ENCODE results near the gene NSD1.
A peak's percentile ranks its signal among the peaks of the same experiment; 100 is the strongest.
"Not testable (repeated sequence)": the region's sequence is repeated elsewhere in the genome, so short reads cannot be mapped to it uniquely, and the experiment has no call there.

NSD1 gene

DNA sequence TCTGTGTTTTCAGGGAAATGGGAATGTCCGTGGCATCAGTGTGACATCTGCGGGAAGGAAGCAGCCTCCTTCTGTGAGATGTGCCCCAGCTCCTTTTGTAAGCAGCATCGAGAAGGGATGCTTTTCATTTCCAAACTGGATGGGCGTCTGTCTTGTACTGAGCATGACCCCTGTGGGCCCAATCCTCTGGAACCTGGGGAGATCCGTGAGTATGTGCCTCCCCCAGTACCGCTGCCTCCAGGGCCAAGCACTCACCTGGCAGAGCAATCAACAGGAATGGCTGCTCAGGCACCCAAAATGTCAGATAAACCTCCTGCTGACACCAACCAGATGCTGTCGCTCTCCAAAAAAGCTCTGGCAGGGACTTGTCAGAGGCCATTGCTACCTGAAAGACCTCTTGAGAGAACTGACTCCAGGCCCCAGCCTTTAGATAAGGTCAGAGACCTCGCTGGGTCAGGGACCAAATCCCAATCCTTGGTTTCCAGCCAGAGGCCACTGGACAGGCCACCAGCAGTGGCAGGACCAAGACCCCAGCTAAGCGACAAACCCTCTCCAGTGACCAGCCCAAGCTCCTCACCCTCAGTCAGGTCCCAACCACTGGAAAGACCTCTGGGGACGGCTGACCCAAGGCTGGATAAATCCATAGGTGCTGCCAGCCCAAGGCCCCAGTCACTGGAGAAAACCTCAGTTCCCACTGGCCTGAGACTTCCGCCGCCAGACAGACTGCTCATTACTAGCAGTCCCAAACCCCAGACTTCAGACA lies 160.4 kb downstream of the NSD1 start:
- no peak for DNase-seq (ENCODE audit: low read depth)

DNA sequence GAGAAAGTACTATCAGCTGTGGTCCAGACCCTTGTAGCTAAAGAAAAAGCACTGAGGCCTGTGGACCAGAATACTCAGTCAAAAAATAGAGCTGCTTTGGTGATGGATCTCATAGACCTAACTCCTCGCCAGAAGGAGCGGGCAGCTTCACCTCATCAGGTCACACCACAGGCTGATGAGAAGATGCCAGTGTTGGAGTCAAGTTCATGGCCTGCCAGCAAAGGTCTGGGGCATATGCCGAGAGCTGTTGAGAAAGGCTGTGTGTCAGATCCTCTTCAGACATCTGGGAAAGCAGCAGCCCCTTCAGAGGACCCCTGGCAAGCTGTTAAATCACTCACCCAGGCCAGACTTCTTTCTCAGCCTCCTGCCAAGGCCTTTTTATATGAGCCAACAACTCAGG lies 161.1 kb downstream of the NSD1 start:
- DNase-seq (ENCODE audit: low read depth) = no peak

DNA sequence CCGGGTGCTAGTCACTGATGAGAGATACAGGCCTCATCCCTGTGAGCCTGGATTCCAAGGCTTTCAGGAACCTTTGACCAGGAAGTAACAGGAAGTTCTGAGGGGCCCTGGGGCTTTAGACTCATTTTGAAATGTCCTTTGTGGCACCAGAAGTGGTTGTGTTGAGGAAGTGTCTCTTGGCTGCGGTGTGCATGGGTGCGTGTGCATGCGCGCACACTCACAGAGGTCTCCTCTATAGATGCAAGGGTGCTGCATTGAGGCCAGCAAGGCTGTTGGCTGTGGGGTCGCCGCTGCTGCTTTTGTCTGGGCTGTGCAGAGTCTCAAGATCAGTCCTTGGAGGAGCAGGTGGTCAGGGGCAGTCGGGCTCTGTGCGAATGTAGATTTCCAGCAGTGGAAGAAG lies 162.4 kb downstream of the NSD1 start:
- DNase-seq (ENCODE audit: low read depth) = no peak

DNA sequence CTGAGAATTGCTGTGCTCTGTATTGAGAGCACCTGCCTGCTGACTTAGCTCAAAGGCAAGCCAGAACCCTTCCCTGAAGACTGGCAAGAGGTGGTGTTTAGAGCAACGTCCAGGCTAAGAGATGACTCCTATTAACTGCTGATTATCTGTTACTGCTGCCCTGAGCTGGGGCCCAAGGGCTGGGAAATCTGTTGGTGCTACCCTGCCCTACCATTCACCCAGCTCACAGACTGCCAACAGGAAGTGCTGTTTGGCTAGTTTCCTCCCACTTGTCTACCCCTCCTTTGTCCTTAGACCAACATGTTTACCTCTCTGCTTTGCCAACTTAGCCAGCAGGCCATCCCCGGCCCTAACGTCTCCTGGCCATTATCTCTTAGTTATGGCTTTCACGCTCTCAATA lies 163.0 kb downstream of the NSD1 start:
- DNase-seq (ENCODE audit: low read depth) = no peak

DNA sequence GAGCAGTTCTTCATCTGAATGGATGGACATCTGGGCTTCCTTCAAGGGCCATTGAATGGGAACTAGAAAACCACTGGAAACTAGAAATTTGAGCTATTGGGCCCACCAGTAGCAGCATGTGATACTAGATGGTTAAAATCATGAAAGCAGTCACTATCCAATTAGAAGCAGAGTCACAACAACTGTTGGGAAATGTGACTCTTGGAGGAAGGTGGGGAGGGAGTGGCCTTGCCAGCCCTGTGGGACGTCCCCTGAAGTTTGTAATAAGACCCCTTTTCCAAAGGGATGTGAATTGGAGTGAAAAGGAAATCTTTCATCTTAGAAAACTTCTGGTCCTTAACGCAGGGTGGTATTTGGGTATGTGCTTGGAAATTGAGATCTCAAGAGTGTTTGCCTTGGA lies 164.3 kb downstream of the NSD1 start:
- no peak for DNase-seq (ENCODE audit: low read depth)

DNA sequence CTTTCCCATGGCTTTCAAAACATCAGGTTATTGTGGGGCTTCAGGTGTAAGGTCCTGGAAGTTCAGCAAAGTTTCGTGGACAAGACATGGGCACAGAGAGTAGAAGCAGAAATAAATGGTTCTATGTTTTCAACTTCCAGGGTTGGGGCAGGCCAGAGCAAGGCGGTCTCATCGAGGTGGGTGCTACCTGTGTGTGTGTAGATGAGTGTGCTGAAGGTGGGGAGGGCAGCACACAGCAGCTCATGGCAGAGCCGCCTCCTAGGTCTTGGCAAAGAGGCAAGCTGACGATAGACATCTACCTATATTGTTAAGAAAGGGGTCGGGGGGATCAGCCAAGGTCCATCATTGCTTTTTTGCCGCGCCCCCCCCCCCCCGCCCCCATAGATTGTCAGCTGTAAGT lies 166.1 kb downstream of the NSD1 start:
- DNase-seq (ENCODE audit: low read depth) = no peak

DNA sequence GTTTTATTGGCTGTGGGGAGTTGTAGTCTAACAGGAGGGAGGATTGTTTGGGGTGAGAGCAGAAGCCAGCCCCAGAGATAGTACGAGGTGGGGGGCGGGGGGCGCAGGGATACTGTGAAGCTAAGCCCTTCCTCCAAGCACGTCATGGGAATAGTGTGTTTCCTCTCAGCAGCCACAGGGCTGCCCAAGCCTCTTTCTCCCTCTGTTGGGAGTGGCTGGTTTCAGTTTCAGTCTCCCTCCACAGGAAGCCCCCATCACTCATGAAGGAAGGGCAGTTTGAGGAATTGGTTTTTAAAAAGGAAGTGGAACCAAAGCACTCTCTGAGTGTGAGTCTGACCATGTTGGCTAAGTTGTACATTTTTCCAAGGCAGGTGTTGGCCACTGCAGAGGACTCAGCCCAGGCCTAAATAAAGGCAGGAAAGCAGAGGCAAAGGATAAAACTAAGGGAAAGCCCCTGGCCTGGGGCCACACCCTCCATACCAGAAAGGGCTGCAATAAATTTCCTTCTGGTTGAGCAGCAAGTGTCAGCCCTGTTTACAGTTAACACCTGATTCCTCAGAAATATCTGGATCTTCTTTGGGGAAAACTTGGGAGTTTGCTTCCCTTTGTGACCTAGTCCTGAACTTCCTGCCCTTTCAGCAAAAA lies 166.8 kb downstream of the NSD1 start:
- DNase-seq (ENCODE audit: low read depth) = peak; percentile 70

DNA sequence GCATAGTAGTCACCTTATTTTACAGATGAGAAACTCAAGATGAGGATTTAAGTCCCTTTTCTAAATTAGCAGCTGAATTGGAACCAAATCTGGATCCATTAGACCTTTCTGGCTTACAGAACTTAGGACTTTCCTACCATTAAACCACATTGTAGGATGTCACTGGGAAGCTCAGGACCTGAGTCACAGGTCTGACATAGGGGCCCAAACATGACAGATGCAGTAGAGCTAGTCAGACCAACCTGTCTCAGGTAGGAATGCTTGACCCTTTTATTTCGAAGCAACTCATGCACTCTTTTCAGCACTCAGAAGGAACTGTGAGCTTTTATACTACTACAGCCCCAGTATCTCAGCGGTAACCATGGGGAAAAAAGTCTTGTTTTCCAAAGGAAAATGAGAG lies 167.4 kb downstream of the NSD1 start:
- no peak for DNase-seq (ENCODE audit: low read depth)

DNA sequence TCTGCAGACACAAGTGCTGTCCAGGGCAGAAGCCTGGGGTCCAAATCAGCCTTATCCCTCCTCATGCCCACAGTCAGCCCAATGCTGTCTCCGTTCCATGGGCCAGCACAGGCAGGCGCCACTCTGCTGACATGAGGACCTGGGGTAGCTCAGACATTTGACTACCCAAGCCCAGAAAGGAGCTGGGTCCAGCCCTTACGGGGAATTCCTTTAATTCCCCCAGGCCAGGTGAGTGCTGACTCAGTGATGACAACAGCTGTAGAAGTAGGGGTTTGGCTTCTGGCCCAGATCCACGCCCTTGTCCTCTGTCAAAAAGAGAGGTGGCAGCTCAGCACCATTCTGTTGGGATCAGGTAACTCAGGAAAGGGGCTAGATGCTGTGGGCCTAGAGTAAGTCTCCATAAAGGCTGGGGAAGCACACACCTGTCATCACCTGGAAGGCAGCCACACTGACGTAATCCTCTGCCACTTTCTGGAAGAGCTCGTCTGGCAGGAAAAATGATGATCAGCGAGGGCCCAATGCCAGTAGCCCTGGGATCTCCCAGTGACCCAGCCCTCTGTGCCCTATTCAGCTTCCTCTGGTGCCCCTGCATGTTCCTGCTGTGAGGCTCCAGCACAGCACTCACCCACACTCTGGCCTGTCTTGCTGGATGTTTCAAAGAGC lies 168.1 kb downstream of the NSD1 start:
- DNase-seq (ENCODE audit: low read depth) = no peak

DNA sequence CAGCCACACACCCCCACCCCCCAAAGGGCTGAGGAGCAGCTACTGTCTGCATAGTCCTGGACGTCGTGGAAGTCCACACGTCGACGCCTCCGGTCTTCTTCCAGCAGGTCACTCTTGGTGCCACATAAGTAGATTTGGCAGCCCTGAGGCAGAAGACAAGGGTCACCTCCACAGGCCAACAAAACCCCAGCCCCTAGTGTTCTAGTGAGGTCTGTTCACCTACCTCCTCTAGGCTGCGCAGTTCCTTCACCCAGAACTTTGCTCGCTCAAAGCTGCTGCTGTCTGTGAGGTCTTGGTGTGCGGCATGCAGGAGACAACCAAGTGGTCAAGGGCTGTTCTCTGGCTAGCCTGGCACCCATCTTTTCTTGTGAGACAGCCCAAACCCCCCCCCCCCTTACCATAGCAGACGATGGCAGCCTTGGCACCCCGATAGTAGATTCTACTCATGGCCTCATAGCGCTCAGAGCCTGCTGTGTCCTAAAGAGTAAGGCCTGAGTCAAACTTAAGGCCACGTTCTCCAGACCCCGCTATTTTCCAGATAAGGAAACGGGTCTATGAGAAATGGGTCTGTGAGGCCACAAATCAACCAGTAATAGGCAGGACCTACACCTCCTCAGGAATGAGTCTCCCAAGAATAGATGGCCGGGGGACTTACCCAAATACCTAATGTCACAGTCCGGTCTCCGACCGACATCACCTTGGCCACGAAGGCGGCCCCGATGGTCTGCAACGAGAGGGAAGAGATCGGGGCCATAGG lies 169.0 kb downstream of the NSD1 start:
- peak; percentile 36 for DNase-seq (ENCODE audit: low read depth)

DNA sequence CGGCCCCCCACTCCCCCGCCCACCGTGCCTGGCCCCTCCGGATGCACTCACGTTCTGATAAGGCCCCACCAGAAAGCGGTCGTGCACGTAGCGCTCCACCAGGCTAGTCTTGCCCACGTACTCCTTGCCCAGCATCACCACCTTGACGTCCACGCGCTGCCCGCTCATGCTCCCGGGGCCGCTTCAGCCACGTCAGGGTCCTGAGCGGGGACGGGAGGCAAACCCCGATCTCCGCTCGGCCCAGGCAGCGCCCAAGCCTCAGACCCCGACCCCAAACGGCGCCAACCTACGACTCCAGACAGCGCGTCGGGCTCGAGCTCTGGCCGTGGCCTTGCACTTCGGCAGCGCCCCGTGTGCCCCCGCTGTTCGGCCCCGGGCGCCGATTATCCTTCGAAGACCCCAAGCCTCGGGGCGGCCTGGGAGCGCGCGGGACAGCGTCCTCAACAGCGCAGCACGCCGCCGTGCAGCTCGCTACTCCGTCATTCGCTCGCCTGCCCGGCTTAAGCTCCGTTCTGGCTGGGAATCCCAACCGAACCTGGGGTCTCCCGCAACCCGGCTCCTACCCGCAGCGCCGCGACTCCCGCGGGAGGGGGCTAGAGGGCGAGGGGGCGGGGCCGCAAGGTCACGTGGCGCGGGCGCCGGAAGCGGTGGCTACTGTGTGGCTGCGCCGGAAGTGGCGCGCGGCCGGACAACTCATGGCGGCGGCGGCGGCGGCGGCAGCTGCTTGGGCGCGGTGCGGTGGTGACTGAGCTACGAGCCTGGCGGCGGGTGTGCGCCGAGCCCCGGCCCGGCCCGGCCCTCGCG lies 169.8 kb downstream of the NSD1 start, which contains the start of the genes PRELID1 and RAB24:
PRELID1 (plus strand) TSS at position 679 of the 804 bp plus-strand sequence. CDS start 187 bp downstream, outside the sequence.
RAB24 (minus strand) TSS at position 599 of the 804 bp plus-strand sequence; CDS start at position 168, 431 bp downstream.
- DNase-seq (ENCODE audit: low read depth) = peak; percentile 85

DNA sequence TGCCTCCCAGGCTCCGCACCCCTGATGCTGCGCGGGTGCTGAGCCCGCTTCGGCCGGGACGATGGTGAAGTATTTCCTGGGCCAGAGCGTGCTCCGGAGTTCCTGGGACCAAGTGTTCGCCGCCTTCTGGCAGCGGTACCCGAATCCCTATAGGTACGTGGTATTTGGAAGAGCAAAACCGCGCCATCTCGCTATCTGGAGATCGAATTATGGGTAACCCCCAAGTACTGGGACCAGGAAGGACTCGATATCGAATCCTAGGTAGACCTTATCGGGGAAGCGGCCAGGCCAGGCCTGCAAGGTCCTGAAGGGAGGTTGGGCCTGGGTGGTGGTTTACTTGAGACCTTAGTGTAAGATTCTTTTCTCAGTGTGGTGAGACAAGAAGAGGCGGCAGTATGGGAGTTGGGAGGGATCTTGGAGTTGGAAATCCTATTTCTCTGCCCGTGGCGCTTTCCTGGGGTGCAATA lies 170.4 kb downstream of the NSD1 start:
- peak; percentile 27 for DNase-seq (ENCODE audit: low read depth)

DNA sequence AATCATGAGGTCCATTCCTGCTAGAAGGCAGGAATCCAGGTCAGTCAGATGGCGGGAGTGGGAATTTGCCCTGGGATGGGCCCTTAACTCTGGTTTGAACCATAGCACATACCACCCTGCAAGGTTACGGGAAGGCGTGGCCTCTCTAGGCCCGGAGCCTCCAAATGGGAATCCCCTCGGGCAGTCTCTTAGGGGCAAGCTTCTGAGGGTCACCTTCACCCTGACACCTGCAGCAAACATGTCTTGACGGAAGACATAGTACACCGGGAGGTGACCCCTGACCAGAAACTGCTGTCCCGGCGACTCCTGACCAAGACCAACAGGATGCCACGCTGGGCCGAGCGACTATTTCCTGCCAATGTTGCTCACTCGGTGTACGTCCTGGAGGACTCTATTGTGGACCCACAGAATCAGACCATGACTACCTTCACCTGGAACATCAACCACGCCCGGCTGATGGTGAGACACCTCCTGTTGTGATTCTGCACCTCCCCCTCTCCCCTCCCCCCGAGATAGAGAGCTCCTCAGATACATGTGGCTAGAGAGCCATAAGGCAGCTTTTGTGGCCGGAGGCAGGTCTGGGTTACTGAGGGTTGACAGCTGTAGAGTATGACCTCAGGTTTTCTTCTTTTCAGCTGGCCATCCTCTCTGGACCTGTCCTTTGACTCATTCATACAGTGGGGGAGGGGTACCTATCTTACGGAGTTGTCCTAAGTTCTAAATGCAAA lies 171.0 kb downstream of the NSD1 start:
- peak; percentile 27 for DNase-seq (ENCODE audit: low read depth)

DNA sequence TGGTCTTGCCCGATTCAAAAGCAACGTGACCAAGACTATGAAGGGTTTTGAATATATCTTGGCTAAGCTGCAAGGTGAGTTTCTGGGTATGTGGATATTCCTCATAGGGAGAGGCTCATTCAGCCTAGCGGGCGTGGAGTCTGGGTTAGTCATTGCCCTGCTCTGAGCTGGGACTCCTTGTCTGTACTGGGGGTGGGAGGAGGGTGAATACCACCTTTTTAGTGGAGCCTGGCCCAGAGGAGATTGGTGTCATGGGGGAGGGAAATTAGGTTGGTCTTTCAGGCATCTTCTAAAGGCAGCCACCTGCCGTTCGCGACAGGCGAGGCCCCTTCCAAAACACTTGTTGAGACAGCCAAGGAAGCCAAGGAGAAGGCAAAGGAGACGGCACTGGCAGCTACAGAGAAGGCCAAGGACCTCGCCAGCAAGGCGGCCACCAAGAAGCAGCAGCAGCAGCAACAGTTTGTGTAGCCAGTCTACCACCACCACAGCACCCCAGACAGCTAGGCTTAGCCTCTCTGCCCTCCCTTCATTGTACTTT lies 172.6 kb downstream of the NSD1 start:
- DNase-seq (ENCODE audit: low read depth) = not testable (repeated sequence)

DNA sequence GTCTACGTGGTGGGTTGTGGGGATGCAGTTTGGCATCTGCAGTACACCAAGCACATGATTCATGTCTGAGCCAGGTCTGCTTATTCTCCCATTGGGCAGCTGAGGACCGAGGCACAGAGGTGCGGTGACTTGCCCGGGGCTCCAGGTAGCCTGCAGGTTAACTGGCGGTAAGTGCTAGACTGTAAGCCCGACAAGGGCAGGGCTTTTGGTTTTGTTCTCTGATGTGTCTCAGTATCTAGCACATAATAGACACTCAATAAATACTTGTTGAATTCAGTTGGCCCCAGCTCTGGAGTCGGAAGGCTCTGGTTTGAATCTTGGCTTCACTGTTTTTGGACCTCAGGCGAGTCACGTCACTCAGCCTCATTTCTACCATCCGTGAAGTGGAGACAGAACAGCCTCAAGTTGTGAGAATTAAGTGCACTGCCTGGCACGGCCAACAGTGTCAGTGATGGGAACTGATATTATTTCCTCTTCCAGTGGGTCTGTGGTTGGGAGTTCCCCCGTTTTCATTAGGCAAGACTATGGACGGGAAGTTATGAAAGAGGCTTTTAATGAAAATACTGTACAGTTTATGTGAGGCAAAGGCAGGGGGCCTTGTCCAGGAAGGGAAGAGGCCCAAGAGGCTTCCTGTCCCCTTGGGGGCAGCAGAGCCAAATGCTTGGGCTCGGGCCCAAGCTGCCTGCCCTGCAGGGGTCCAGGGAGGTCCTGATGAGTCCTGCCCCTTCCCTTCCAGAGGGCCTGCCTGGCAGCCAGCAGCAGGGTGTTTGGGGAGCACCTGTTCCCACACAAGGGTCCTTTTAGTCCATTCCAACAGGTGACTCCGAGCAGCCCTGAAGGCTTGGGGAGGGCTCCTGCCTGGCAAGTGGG lies 173.3 kb downstream of the NSD1 start:
- no peak for DNase-seq (ENCODE audit: low read depth)

DNA sequence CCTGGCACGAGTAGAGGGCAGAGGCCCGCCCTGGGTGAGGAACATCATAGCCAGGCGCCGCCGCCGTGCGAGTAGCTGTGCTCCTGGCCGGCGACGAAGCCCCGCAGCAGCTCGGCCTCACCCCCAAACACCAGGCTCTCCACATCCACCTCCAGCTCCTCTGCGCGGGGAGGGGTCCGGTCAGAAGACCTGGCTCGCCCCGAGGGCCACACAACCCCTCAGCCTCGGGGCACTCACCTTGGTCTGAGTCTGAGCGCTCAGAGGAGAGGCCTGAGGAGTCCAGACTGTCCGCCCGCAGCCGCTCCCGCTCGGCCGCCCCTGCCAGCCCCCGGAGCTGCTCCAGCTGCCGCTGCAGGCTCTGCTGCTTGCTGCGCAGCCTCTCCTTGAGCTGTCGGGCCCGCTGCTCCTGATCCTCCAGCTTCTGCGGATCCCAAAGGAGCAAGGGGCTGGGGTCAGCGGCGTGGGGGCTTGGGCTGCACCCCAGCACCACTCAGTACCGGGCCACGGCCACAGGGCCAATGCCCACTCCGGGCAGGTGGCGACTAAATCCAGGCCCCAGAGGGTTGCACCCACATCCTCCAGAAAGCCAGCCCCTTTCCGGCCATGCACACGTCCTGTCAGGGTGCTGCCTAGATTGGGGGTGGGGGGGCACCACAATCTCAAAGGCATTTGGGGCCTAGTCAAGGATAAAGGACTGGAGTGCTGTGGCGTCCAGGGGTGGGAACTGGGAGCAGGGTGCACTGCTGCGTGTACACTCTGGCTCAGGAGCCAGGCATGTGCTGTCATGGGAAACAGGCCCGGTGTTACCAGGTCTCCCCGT lies 174.2 kb downstream of the NSD1 start:
- DNase-seq (ENCODE audit: low read depth) = no peak

DNA sequence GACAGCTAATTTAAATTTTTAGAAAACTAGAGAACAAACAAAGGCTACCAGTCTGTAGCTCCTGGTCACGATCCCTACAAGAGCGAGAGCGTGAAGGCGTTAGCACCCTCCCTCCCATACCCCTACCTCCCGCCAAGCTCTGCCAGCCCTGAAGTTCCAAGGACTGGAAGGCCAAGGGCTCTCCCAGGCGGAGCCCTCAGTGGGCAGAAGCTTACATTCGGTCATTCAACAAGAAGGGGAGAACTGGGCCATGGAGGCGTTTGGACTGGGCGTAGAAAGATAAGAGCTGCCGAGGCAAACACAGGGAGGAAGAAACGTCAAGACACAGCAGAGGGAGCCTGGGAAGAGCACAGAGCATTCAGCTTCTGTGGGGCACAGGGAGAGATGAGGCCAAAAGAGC lies 175.2 kb downstream of the NSD1 start:
- DNase-seq (ENCODE audit: low read depth) = no peak
